Fibroblast of mammary gland (primary cell): Measurements from ENCODE around the gene MEPCE.

Experiments used
- DNase-seq: peaks from one replicate; pipeline ENCODE4 v3.0.0-alpha.2; 2010; ENCODE audit warnings: low read depth
- H3K4me3 ChIP-seq: 2 replicates; pipeline ENCODE4 v1.5.1; 2011; ENCODE audit warnings: low read depth, mild to moderate bottlenecking, low read length, moderate library complexity; ENCODE audit not compliant: control insufficient read depth
- TF ChIP-seq, protein P1 (sequence below): conservative IDR thresholded peaks from 2 replicates; pipeline ENCODE4 v1.5.1; 2011; ENCODE audit warnings: low read depth, low read length, inconsistent platforms; ENCODE audit not compliant: control insufficient read depth, insufficient read depth

Gene MEPCE

DNA sequence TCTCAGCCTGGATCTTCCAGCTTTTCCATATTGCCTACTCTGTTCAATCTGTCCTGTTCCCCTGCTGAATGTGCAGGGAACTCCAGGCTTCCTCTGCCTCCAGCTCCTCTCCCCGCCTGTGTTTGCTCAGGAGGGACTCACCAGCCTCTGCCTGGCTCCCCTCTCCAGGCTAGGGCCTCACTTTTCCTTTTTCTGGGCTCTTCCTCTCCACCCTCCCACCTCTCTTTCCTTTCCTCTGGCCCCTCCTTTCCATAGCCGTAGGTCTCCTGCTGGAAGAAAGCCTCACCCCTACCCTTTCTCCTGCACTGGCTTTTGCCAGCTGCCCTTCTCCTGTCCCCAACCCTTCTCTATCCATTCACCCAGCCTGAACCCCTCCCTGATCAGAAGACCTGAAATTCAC is 31.4 kb upstream of the MEPCE start:
- H3K4me3 ChIP-seq, result no peak overlapping the region

DNA sequence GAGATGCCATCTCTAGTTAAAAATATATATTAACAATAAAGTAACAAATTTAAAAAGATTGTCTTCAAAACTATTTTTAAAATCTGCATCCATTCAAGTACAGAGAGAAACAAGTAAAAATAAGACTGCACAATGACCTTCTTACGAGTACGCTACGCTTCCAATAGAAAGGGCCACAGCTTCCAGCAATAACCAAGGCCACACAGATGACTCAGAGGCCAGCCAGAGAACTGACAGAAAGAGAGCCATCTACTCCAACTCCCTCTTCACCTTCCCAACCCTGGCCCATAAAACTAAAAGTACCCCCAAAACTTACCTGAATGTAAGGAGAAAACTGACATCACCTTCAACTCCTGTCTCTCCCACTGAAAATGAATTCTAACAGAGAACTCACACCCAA is 29.6 kb upstream of the MEPCE start:
- DNase-seq, result no peak
- no peak overlapping the region for H3K4me3 ChIP-seq
- TF ChIP-seq, protein P1, sequence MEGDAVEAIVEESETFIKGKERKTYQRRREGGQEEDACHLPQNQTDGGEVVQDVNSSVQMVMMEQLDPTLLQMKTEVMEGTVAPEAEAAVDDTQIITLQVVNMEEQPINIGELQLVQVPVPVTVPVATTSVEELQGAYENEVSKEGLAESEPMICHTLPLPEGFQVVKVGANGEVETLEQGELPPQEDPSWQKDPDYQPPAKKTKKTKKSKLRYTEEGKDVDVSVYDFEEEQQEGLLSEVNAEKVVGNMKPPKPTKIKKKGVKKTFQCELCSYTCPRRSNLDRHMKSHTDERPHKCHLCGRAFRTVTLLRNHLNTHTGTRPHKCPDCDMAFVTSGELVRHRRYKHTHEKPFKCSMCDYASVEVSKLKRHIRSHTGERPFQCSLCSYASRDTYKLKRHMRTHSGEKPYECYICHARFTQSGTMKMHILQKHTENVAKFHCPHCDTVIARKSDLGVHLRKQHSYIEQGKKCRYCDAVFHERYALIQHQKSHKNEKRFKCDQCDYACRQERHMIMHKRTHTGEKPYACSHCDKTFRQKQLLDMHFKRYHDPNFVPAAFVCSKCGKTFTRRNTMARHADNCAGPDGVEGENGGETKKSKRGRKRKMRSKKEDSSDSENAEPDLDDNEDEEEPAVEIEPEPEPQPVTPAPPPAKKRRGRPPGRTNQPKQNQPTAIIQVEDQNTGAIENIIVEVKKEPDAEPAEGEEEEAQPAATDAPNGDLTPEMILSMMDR, result no peak

More for the DNA sequence above, 31.4 kb upstream of the MEPCE start:
- TF ChIP-seq, protein P1, result no peak
- no peak for DNase-seq

DNA sequence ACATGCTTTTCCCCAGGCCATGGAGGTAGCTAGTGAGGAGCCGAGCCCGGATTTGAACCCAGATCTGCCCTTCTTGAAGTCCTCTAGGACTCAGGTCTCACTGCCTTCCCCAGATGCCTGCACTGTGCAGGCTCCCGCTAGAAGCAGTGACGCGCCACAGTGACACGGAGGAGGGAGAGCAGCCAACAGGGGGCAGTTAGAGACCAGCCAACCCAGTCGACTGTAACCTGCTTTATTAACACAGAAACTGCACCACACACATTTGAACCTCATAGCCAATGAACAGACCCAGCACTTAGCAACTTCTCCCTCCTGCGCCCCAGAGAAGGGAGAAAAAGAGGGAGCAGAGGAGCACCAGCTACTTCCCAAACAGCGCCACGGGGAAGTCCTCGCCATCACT is 29.0 kb upstream of the MEPCE start:
- DNase-seq, result no peak
- no peak overlapping the region for H3K4me3 ChIP-seq
- TF ChIP-seq, protein P1, result no peak

- H3K4me3 ChIP-seq, result no peak overlapping the region
- TF ChIP-seq, protein P1, result no peak
- DNase-seq, result no peak
Observed at GRCh38 chr7:100401811-100402210, 27.8 kb upstream of the MEPCE start.

GRCh38 chr7:100402241-100402640 is 27.4 kb upstream of the MEPCE start:
- no peak overlapping the region for H3K4me3 ChIP-seq
- TF ChIP-seq, protein P1, result no peak
- DNase-seq, result no peak

GRCh38 chr7:100406767-100407166 is 22.9 kb upstream of the MEPCE start:
- no peak overlapping the region for H3K4me3 ChIP-seq
- TF ChIP-seq, protein P1, result no peak
- peak; percentile 39 for DNase-seq
